SK-N-SH (cell line): ENCODE data around the gene LCN10.

Experiments used
- CTCF ChIP-seq: fragments of 200-600 bp; sonication (generic); IDR thresholded peaks from 2 replicates; pipeline ENCODE4 v1.6.1; 2017; ENCODE audit warnings: antibody characterized with exemption, mild to moderate bottlenecking, moderate library complexity
- POLR2AphosphoS5 ChIP-seq: IDR thresholded peaks from 2 replicates; pipeline ENCODE4 v1.6.1; 2012; ENCODE audit warnings: low read depth, low read length

GRCh38 chr9:136725612-136726011, 17.1 kb downstream of the LCN10 start:
- TF ChIP-seq POLR2AphosphoS5 (no peak; the same call in 1 of the 2 replicates), CTCF (no peak)
